OCI-LY7 (cell line): ENCODE results near the gene GIPC2.

Experiments used
- EZH2phosphoT487 ChIP-seq: fragments of 200-600 bp; sonication (generic); IDR thresholded peaks from 2 replicates; pipeline ENCODE4 v1.6.1; 2018; ENCODE audit warnings: low read depth, borderline replicate concordance, mild to moderate bottlenecking, mixed run types, antibody characterized with exemption, low read length, moderate library complexity, mixed read lengths
- TF ChIP-seq, protein P1 (sequence below): fragments of 200-600 bp; sonication (generic); conservative IDR thresholded peaks from 2 replicates; pipeline ENCODE4 v1.5.1; 2014; ENCODE audit warnings: mild to moderate bottlenecking, antibody characterized with exemption, low read length, moderate library complexity, mixed read lengths

DNA sequence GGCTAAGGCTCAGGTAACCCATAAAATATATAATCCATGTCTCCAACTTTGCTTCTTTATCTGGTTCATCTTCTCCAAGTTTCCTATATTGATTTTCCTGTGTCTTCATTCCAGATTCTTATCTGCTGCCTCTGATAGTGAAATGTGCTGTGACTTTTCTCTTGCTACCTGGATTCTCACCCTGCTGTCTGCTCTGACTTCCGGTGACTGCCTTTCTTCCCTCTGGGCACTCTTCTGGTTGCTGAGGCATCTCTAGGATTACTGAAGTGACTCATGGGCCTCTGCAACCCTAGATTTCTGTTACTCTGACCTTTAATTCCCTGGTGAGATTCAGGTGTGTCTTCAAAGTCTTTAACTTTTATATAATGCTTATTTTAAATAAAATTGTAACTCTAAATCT is 46.9 kb downstream of the GIPC2 start:
- TF ChIP-seq, protein P1, sequence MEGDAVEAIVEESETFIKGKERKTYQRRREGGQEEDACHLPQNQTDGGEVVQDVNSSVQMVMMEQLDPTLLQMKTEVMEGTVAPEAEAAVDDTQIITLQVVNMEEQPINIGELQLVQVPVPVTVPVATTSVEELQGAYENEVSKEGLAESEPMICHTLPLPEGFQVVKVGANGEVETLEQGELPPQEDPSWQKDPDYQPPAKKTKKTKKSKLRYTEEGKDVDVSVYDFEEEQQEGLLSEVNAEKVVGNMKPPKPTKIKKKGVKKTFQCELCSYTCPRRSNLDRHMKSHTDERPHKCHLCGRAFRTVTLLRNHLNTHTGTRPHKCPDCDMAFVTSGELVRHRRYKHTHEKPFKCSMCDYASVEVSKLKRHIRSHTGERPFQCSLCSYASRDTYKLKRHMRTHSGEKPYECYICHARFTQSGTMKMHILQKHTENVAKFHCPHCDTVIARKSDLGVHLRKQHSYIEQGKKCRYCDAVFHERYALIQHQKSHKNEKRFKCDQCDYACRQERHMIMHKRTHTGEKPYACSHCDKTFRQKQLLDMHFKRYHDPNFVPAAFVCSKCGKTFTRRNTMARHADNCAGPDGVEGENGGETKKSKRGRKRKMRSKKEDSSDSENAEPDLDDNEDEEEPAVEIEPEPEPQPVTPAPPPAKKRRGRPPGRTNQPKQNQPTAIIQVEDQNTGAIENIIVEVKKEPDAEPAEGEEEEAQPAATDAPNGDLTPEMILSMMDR: no peak
- no peak for TF ChIP-seq EZH2phosphoT487
